Measurements from ENCODE around the gene AFG3L2.

AFG3L2 gene

DNA sequence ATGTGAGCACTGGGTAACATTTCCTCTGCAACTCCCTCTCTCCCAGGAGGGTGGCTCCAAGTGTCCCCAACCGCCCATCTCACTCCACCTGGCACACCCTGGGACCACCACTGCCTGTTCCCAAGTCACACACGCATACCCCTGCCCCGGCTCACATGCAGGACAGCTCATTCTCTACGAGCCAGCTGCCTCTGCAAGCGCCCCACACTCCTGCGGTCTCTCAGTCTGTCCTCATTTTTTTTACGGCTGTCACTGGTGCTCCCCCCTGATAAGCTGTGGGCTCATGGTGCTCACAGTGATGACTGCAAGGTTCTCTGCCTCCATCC lies 30.8 kb downstream of the AFG3L2 start:
- Mint-ChIP-seq H3K9me3 (no peaks in the 10 kb centered on the region), H3K4me3 (no peak overlapping the region), H3K27ac (peak overlapping the region; percentile 29), H3K36me3 (peaks cover 100% of the 10 kb centered on the region), H3K4me1 (peaks cover 8% of the 10 kb centered on the region)
- DNase-seq (ENCODE audit: low spot score in 2 of 2) (no peak), ATAC-seq (no peak)

DNA sequence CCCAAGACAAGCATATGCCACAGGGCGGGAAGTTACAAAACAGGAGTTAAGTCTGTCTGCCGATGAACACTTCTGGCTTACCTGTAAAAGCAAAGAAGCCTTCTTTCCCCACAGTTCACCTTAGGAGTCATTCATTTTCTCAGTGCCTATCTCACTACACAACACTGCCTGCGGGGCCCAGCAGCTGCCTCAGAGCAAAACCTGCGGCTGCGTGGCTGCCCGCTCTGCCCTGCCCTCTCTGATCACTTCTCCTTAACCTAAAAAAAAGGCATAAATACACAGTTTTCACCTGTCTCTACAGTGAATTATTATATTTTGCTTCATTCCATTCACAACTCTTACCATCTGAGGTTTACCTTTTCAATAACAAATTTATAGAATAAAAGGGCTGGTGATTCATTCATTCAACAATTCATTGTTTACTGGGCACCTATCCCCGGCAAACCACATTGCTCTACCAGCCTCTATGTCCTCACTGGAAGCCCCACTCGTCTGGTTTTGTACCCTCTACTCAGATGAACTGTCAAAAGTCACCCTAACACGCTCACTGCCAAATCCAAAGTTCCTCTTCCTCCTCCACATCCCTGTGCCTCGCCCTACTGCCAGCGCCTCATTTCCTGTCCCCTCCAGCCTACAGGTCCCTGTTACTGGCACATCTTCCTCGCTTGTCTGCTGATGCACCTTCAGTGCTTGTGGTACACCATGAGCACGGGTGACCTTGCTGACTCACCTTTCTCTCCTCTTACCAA lies 31.4 kb downstream of the AFG3L2 start:
- H3K36me3 Mint-ChIP-seq: peaks cover 100% of the 10 kb centered on the region
- H3K27ac Mint-ChIP-seq: peak overlapping the region; percentile 29

DNA sequence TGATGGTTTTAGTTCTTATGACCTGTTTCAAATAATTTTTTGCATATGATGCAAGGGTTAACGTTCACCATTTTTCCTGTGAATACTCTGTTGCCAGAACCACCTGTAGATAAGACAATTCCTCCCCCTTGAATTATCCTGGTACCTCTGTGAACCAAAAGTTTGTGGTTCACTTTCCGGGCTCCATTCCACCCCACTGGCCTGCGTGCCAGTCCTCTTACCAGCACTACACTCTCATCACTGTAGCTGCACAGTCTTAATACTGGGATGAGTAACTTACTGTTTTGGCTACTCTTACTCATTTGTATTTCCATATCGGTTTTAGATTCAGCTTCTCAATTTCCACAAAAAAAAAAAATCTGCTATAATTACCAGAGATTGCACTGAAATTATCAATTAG lies 34.4 kb downstream of the AFG3L2 start:
- Mint-ChIP-seq H3K9me3 (no peaks in the 10 kb centered on the region), H3K36me3 (peaks cover 100% of the 10 kb centered on the region), H3K27ac (peak overlapping the region; percentile 73), H3K4me1 (peaks cover 8% of the 10 kb centered on the region), H3K4me3 (no peak overlapping the region)
- ATAC-seq (no peak), DNase-seq (ENCODE audit: low spot score in 2 of 2) (no peak)

More for the DNA sequence above, 31.4 kb downstream of the AFG3L2 start:
- ATAC-seq (peak; percentile 13), DNase-seq (ENCODE audit: low spot score in 2 of 2) (no peak)
- H3K9me3 Mint-ChIP-seq: no peaks in the 10 kb centered on the region
- peaks cover 8% of the 10 kb centered on the region for H3K4me1 Mint-ChIP-seq
- H3K4me3 Mint-ChIP-seq: no peak overlapping the region

- no peak for ATAC-seq
Observed at GRCh38 chr18:12340945-12341660, 35.9 kb downstream of the AFG3L2 start.

GRCh38 chr18:12338382-12338781 lies 38.6 kb downstream of the AFG3L2 start:
- H3K36me3 Mint-ChIP-seq: peaks cover 98% of the 10 kb centered on the region

More at GRCh38 chr18:12340945-12341660, 35.9 kb downstream of the AFG3L2 start:
- Mint-ChIP-seq H3K36me3 (peaks cover 100% of the 10 kb centered on the region), H3K4me3 (no peak overlapping the region), H3K9me3 (no peaks in the 10 kb centered on the region), H3K4me1 (peaks cover 4% of the 10 kb centered on the region), H3K27ac (no peak overlapping the region)
- DNase-seq (ENCODE audit: low spot score in 2 of 2): no peak

DNA sequence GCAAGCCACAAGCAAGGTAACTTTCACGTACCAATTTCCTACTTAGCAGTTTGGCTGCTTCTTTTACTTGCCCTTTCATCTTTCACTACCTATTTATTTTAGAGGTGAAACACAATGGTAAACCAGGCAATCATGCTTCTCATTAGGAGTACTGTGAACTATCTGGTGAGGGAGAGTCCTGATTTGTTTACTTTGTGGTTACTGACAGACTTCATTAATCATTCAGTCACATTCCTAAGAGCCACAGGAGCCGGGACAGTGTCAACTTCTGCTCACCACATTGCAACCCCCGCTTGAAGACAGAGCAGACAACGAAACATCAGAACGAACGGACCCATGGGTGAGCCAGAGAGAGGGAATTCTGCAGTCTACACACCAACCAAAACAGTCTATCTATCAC lies 40.1 kb downstream of the AFG3L2 start:
- DNase-seq (ENCODE audit: low spot score in 2 of 2) (no peak), ATAC-seq (no peak)
- H3K4me1 Mint-ChIP-seq: peaks cover 9% of the 10 kb centered on the region
- no peak overlapping the region for H3K4me3 Mint-ChIP-seq
- H3K27ac Mint-ChIP-seq: peak overlapping the region; percentile 40
- H3K36me3 Mint-ChIP-seq: peaks cover 91% of the 10 kb centered on the region
- no peaks in the 10 kb centered on the region for H3K9me3 Mint-ChIP-seq

More at GRCh38 chr18:12338382-12338781, 38.6 kb downstream of the AFG3L2 start:
- no peak for DNase-seq (ENCODE audit: low spot score in 2 of 2)
- H3K27ac Mint-ChIP-seq: no peak overlapping the region
- peaks cover 9% of the 10 kb centered on the region for H3K4me1 Mint-ChIP-seq
- ATAC-seq: no peak
- no peak overlapping the region for H3K4me3 Mint-ChIP-seq
- H3K9me3 Mint-ChIP-seq: no peaks in the 10 kb centered on the region

GRCh38 chr18:12336171-12336613 lies 40.8 kb downstream of the AFG3L2 start:
- Mint-ChIP-seq H3K4me3 (no peak overlapping the region), H3K9me3 (no peaks in the 10 kb centered on the region), H3K4me1 (peaks cover 9% of the 10 kb centered on the region), H3K36me3 (peaks cover 86% of the 10 kb centered on the region), H3K27ac (no peak overlapping the region)
- ATAC-seq (no peak), DNase-seq (ENCODE audit: low spot score in 2 of 2) (no peak)

DNA sequence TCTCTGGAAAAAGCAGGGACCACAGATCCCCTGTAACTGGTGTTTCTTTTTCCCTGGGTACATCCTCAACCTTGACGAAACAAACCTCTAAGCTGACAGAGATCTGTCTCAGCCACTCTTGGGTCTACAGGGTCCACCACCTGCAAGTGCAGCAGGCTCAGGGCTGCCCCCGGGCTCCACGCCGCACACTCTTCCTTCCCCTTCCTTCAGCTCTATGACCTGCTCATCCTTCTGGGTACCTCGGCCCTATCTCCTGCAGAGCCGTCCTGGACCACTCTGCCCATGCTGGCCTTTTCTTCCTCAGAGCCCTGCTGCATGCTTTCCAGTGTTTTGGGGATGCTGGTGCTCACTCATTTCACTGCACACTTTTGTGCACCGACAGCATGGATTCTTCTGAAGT lies 41.5 kb downstream of the AFG3L2 start:
- H3K4me1 Mint-ChIP-seq: peaks cover 9% of the 10 kb centered on the region
- no peak overlapping the region for H3K4me3 Mint-ChIP-seq
- DNase-seq (ENCODE audit: low spot score in 2 of 2) (no peak), ATAC-seq (no peak)
- H3K9me3 Mint-ChIP-seq: no peaks in the 10 kb centered on the region
- peaks cover 82% of the 10 kb centered on the region for H3K36me3 Mint-ChIP-seq
- no peak overlapping the region for H3K27ac Mint-ChIP-seq

DNA sequence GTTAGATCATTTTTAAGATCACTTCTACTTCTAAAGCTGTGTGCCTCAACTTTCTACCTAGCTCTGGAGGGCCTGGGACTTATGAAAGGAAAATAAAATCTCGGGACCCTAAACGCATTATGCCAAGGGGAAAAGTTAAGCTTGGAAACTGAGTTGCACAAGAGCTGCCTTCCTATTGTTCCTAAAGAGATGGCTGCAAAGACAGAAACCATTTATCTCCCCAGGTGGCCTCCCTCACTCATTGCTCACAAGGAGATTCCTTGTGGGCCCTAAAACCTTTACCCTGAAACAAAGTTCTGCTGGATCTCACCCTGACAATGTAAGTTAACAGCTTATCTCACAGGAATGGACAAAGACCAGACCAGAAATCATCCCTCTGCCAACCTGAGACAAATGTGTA lies 42.2 kb downstream of the AFG3L2 start:
- Mint-ChIP-seq H3K9me3 (no peaks in the 10 kb centered on the region), H3K4me3 (no peak overlapping the region), H3K36me3 (peaks cover 80% of the 10 kb centered on the region), H3K4me1 (peaks cover 9% of the 10 kb centered on the region), H3K27ac (peak overlapping the region; percentile 9)
- DNase-seq (ENCODE audit: low spot score in 2 of 2) (no peak), ATAC-seq (no peak)

GRCh38 chr18:12334366-12334808 lies 42.6 kb downstream of the AFG3L2 start:
- DNase-seq (ENCODE audit: low spot score in 2 of 2) (no peak), ATAC-seq (no peak)
- H3K4me1 Mint-ChIP-seq: peaks cover 9% of the 10 kb centered on the region
- H3K36me3 Mint-ChIP-seq: peaks cover 80% of the 10 kb centered on the region
- peak overlapping the region; percentile 9 for H3K27ac Mint-ChIP-seq
- no peaks in the 10 kb centered on the region for H3K9me3 Mint-ChIP-seq
- no peak overlapping the region for H3K4me3 Mint-ChIP-seq

DNA sequence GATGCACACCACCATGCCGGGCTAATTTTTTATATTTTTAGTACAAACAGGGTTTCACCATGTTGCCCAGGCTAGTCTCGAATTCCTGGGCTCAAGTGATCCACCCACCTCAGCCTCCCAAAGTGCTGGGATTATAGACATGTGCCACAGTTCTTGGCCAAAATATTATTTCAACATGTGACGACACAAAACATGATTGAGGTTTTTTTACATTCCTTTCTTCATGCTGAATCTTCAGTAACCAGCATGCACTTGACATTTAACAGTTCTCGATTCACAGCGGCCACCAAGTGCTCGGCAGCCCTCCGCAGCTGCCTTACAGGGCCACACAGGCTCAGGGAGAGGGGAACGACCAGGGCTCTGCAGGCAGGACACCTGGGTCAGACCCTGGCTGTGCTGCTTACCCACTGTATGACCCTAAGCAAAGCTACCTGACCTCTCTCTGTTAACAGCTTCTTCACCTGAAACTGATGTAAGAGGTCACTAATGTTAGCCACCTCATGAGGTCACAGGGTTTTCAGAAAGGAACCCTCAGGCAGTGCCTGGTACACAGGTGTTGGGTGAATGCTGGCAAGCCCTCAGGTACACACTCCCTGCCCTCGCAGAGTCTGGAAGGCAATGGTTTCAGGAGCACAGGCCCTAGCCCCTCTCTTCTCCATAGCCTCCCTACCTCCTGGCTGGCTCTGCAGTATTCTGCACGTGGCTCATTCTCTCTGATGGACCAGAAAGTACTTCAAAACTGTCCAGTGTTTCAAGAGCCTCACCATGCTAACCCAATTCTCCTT lies 43.3 kb downstream of the AFG3L2 start:
- peaks cover 80% of the 10 kb centered on the region for H3K36me3 Mint-ChIP-seq
- H3K27ac Mint-ChIP-seq: peak overlapping the region; percentile 9
- peaks cover 9% of the 10 kb centered on the region for H3K4me1 Mint-ChIP-seq
- H3K9me3 Mint-ChIP-seq: no peaks in the 10 kb centered on the region
- no peak for DNase-seq (ENCODE audit: low spot score in 2 of 2)
- H3K4me3 Mint-ChIP-seq: no peak overlapping the region
- ATAC-seq: peak; percentile 39

GRCh38 chr18:12330766-12331165 lies 46.3 kb downstream of the AFG3L2 start:
- no peak overlapping the region for H3K4me3 Mint-ChIP-seq
- peaks cover 22% of the 10 kb centered on the region for H3K4me1 Mint-ChIP-seq
- no peak overlapping the region for H3K27ac Mint-ChIP-seq
- no peak for DNase-seq (ENCODE audit: low spot score in 2 of 2)
- no peaks in the 10 kb centered on the region for H3K9me3 Mint-ChIP-seq
- no peak for ATAC-seq
- peaks cover 81% of the 10 kb centered on the region for H3K36me3 Mint-ChIP-seq

- no peaks in the 10 kb centered on the region for H3K9me3 Mint-ChIP-seq
- ATAC-seq: no peak
- peak overlapping the region; percentile 1 for H3K27ac Mint-ChIP-seq
- peaks cover 14% of the 10 kb centered on the region for H3K4me1 Mint-ChIP-seq
- no peak overlapping the region for H3K4me3 Mint-ChIP-seq
- DNase-seq (ENCODE audit: low spot score in 2 of 2): no peak
- peaks cover 77% of the 10 kb centered on the region for H3K36me3 Mint-ChIP-seq
Observed at GRCh38 chr18:12329125-12329698, 47.8 kb downstream of the AFG3L2 start.

- no peaks in the 10 kb centered on the region for H3K9me3 Mint-ChIP-seq
- H3K4me1 Mint-ChIP-seq: peaks cover 14% of the 10 kb centered on the region
- H3K4me3 Mint-ChIP-seq: no peak overlapping the region
- peaks cover 72% of the 10 kb centered on the region for H3K36me3 Mint-ChIP-seq
- H3K27ac Mint-ChIP-seq: no peak overlapping the region
- DNase-seq (ENCODE audit: low spot score in 2 of 2) (no peak), ATAC-seq (no peak)
Observed at GRCh38 chr18:12328179-12328823, 48.7 kb downstream of the AFG3L2 start.
